GM21717 (cell line): ENCODE measurements around the gene EFNA5.

Experiments used
- ATAC-seq: cut with Tn5 transposase; IDR thresholded peaks from one replicate; pipeline ENCODE4 v1.9.1; 2021; ENCODE audit warnings: mild to moderate bottlenecking, moderate library complexity; ENCODE audit not compliant: unreplicated experiment

Gene EFNA5

GRCh38 chr5:107576736-107577393 lies 93.9 kb downstream of the EFNA5 start:
- ATAC-seq, result no peak

GRCh38 chr5:107576155-107576554 lies 94.6 kb downstream of the EFNA5 start:
- no peak for ATAC-seq

GRCh38 chr5:107574287-107574686 lies 96.5 kb downstream of the EFNA5 start:
- no peak for ATAC-seq

GRCh38 chr5:107572715-107573368 lies 97.9 kb downstream of the EFNA5 start:
- ATAC-seq, result no peak

GRCh38 chr5:107571621-107572536 lies 98.9 kb downstream of the EFNA5 start:
- peak; percentile 64 for ATAC-seq

- ATAC-seq, result peak; percentile 87
Observed at GRCh38 chr5:107570805-107571531, 99.8 kb downstream of the EFNA5 start.

- ATAC-seq, result no peak
Observed at GRCh38 chr5:107570181-107570580, 100.6 kb downstream of the EFNA5 start.

- ATAC-seq, result no peak
Observed at GRCh38 chr5:107567901-107568671, 102.7 kb downstream of the EFNA5 start.

GRCh38 chr5:107566986-107567385 lies 103.8 kb downstream of the EFNA5 start:
- no peak for ATAC-seq

- no peak for ATAC-seq
Observed at GRCh38 chr5:107565791-107566767, 104.7 kb downstream of the EFNA5 start.

GRCh38 chr5:107564931-107565372 lies 105.8 kb downstream of the EFNA5 start:
- no peak for ATAC-seq

GRCh38 chr5:107563959-107564544 lies 106.7 kb downstream of the EFNA5 start:
- ATAC-seq, result no peak

GRCh38 chr5:107560377-107560776 lies 110.4 kb downstream of the EFNA5 start:
- no peak for ATAC-seq

GRCh38 chr5:107558823-107559375 lies 111.8 kb downstream of the EFNA5 start:
- no peak for ATAC-seq

GRCh38 chr5:107557051-107557658 lies 113.6 kb downstream of the EFNA5 start:
- ATAC-seq, result no peak

GRCh38 chr5:107556575-107556974 lies 114.2 kb downstream of the EFNA5 start:
- no peak for ATAC-seq

GRCh38 chr5:107555425-107556090 lies 115.2 kb downstream of the EFNA5 start:
- no peak for ATAC-seq
